Measurements from ENCODE around the gene TMEM91. TPM values are rescaled to one million over a fixed set of nuclear protein-coding genes. Genes with fewer than 3 reads are reported as not detected.

TMEM91 gene
- total and polyA plus RNA-seq, 2 donors (not counting 1 experiment from before 2014, with no cell fraction given) = 6.3 to 7.1 TPM

- Histone ChIP-seq H3K9ac (ENCODE audit: low read length) (no peak overlapping the region), H3K27ac (ENCODE audit: low read length in 2 of 2) (peak overlapping the region in 1 of 2 donors; percentile 27), H3K36me3 (replicated peaks in 1 of 2; ENCODE audit: control extremely low read depth in 1 of 2, control insufficient read depth in 1 of 2, extremely low read depth in 1 of 2, insufficient read depth in 2 of 2, low read length in 1 of 2) (peaks cover 3 to 54% of the 10 kb centered on the region in 2 experiments), H3K4me2 (replicated peaks; ENCODE audit: low read depth, low read length, poor library complexity, severe bottlenecking) (no peak overlapping the region), H3K27me3 (replicated peaks in 1 of 4; ENCODE audit: control extremely low read depth in 1 of 4, control insufficient read depth in 3 of 4, insufficient read depth in 4 of 4, low read length in 3 of 4) (no peaks in the 10 kb centered on the region), H3K79me2 (ENCODE audit: control insufficient read depth, insufficient read depth, low read length) (peaks cover 34% of the 10 kb centered on the region), H3K9me3 (ENCODE audit: control extremely low read depth in 1 of 3, control insufficient read depth in 2 of 3, insufficient read depth in 1 of 3, low read length in 2 of 3) (no peaks in the 10 kb centered on the region), H2AFZ (ENCODE audit: insufficient read depth, low read depth, low read length, poor library complexity, severe bottlenecking) (no peak overlapping the region), H4K20me1 (ENCODE audit: control insufficient read depth, insufficient read depth, low read length, poor library complexity, severe bottlenecking) (peaks cover 45% of the 10 kb centered on the region), H3K4me3 (ENCODE audit: control extremely low read depth in 1 of 5, extremely low read depth in 1 of 5, insufficient read depth in 1 of 5, low read depth in 2 of 5, low read length in 4 of 5) (no peak overlapping the region), H3K4me1 (ENCODE audit: control insufficient read depth in 2 of 2, insufficient read depth in 2 of 2, low read length in 2 of 2) (peaks cover 45 to 62% of the 10 kb centered on the region in 2 donors)
- Mint-ChIP-seq H3K27ac (peak overlapping the region; percentile 1), H3K4me3 (no peak overlapping the region), H3K9me3 (ENCODE audit: insufficient read depth) (no peaks in the 10 kb centered on the region), H3K4me1 (peaks cover 54% of the 10 kb centered on the region), H3K27me3 (no peaks in the 10 kb centered on the region)
- TF ChIP-seq CTCF (IDR thresholded peaks at IDR 0.05) = no peak
- no peak for TF ChIP-seq EZH2 (IDR thresholded peaks at IDR 0.05; ENCODE audit: borderline replicate concordance, insufficient read depth, low read depth, low read length, poor library complexity, severe bottlenecking)
- ChIA-PET CTCF (interaction anchor here (1.5 kb wide), 1 partner anchor 17 kb away, joined by 4 read pairs; no protein-coding TSS in a partner anchor), POLR2A (no interaction called here)
- intact Hi-C loops (cut with micrococcal nuclease) = no loop called here
- DNase-seq (no peak), ATAC-seq (ENCODE audit: low read depth) (no peak)
- WGBS (ENCODE audit: insufficient coverage) = 96% methylated on average over 16 of the region's 16 CpGs
Observed at GRCh38 chr19:41332000-41332399, 44.3 kb upstream of the TMEM91 start.

GRCh38 chr19:41332468-41332867, 43.9 kb upstream of the TMEM91 start:
- peak overlapping the region; percentile 1 for H3K27ac Mint-ChIP-seq
- peak overlapping the region in 1 of 2 donors; percentile 0 for H3K27ac ChIP-seq (ENCODE audit: low read length in 2 of 2)
- H3K4me1 ChIP-seq (ENCODE audit: control insufficient read depth in 2 of 2, insufficient read depth in 2 of 2, low read length in 2 of 2) = peaks cover 41 to 58% of the 10 kb centered on the region in 2 donors

More at GRCh38 chr19:41332468-41332867, 43.9 kb upstream of the TMEM91 start:
- H3K4me1 Mint-ChIP-seq = peaks cover 53% of the 10 kb centered on the region
- H3K27me3 Mint-ChIP-seq = no peaks in the 10 kb centered on the region
- Histone ChIP-seq H3K4me3 (ENCODE audit: control extremely low read depth in 1 of 5, extremely low read depth in 1 of 5, insufficient read depth in 1 of 5, low read depth in 2 of 5, low read length in 4 of 5) (no peak overlapping the region), H2AFZ (ENCODE audit: insufficient read depth, low read depth, low read length, poor library complexity, severe bottlenecking) (no peak overlapping the region), H3K79me2 (ENCODE audit: control insufficient read depth, insufficient read depth, low read length) (peaks cover 37% of the 10 kb centered on the region), H3K27me3 (replicated peaks in 1 of 4; ENCODE audit: control extremely low read depth in 1 of 4, control insufficient read depth in 3 of 4, insufficient read depth in 4 of 4, low read length in 3 of 4) (no peaks in the 10 kb centered on the region), H4K20me1 (ENCODE audit: control insufficient read depth, insufficient read depth, low read length, poor library complexity, severe bottlenecking) (peaks cover 48% of the 10 kb centered on the region), H3K9ac (ENCODE audit: low read length) (no peak overlapping the region), H3K9me3 (ENCODE audit: control extremely low read depth in 1 of 3, control insufficient read depth in 2 of 3, insufficient read depth in 1 of 3, low read length in 2 of 3) (no peaks in the 10 kb centered on the region), H3K4me2 (replicated peaks; ENCODE audit: low read depth, low read length, poor library complexity, severe bottlenecking) (no peak overlapping the region), H3K36me3 (replicated peaks in 1 of 2; ENCODE audit: control extremely low read depth in 1 of 2, control insufficient read depth in 1 of 2, extremely low read depth in 1 of 2, insufficient read depth in 2 of 2, low read length in 1 of 2) (peaks cover 3 to 58% of the 10 kb centered on the region in 2 experiments)
- H3K4me3 Mint-ChIP-seq = no peak overlapping the region
- ATAC-seq (ENCODE audit: low read depth) = no peak
- no peak for DNase-seq
- ChIA-PET CTCF (interaction anchor here (1.5 kb wide), 1 partner anchor 17 kb away, joined by 4 read pairs; no protein-coding TSS in a partner anchor), POLR2A (no interaction called here)
- intact Hi-C loops (cut with micrococcal nuclease) = no loop called here
- no peaks in the 10 kb centered on the region for H3K9me3 Mint-ChIP-seq (ENCODE audit: insufficient read depth)
- no peak for TF ChIP-seq EZH2 (IDR thresholded peaks at IDR 0.05; ENCODE audit: borderline replicate concordance, insufficient read depth, low read depth, low read length, poor library complexity, severe bottlenecking)
- no peak for TF ChIP-seq CTCF (IDR thresholded peaks at IDR 0.05)
- 93% methylated on average over 2 of the region's 5 CpGs for WGBS (ENCODE audit: insufficient coverage)

Measured in B cell (primary cell).